ENCODE results near the gene NAT9. TPM values are rescaled to one million over a fixed set of nuclear protein-coding genes. Genes with fewer than 3 reads are reported as not detected.

NAT9 gene
- total RNA-seq, 3 donors from 2014 or later = 35.8 to 40.6 (median 39.8) TPM

DNA sequence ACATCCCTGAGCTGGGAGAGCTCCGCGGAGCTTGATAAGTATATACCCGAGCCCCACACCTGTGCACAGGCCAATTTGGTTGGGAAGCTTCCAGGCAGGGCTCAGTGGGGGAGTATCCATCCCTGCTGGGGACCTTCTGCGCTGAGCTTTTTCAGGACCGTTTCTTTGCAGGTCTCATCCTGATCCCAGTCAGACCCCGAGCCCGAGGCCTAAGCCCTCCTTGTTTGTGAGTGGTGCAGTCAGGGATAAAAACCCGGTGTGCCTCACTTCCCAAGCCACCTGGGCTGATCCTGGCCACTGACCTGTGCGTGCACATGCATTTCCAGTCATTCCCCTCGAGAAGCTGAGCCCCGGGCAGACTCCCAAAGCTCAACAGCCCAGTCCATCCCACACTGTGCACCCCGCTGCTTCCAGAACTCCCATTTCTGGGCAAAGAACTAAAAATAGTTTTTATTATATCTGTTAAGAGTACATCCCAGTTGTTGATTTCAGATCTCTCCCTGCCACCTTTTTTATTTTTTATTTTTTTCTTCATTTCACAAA is 27.3 kb upstream of the NAT9 start:
- Histone ChIP-seq H3K4me1 (ENCODE audit: low read depth) (no peaks in the 10 kb centered on the region), H3K9me3 (no peaks in the 10 kb centered on the region), H3K36me3 (ENCODE audit: low read depth) (no peaks in the 10 kb centered on the region), H3K4me3 (no peak overlapping the region)
- intact Hi-C loops (cut with DNase I, micrococcal nuclease) = no loop called here
- TF ChIP-seq CTCF (IDR thresholded peaks at IDR 0.05) = no peak
- ATAC-seq (no peak), DNase-seq (no peak)

- Histone ChIP-seq H3K36me3 (ENCODE audit: low read depth) (no peaks in the 10 kb centered on the region), H3K4me3 (no peak overlapping the region), H3K9me3 (no peaks in the 10 kb centered on the region), H3K4me1 (ENCODE audit: low read depth) (no peaks in the 10 kb centered on the region)
- DNase-seq = no peak
- intact Hi-C loops (cut with DNase I, micrococcal nuclease) = no loop called here
- no peak for TF ChIP-seq CTCF (IDR thresholded peaks at IDR 0.05)
- no peak for ATAC-seq
Observed at GRCh38 chr17:74801896-74802295, 25.8 kb upstream of the NAT9 start.

- Histone ChIP-seq H3K9me3 (no peaks in the 10 kb centered on the region), H3K36me3 (ENCODE audit: low read depth) (no peaks in the 10 kb centered on the region), H3K4me3 (no peak overlapping the region), H3K4me1 (ENCODE audit: low read depth) (no peaks in the 10 kb centered on the region)
- TF ChIP-seq CTCF (IDR thresholded peaks at IDR 0.05) = no peak
- DNase-seq (no peak), ATAC-seq (no peak)
- intact Hi-C loops (cut with DNase I, micrococcal nuclease) = no loop called here
Observed at GRCh38 chr17:74800531-74800930, 24.4 kb upstream of the NAT9 start.

GRCh38 chr17:74799097-74799496 is 23.0 kb upstream of the NAT9 start:
- no peak for DNase-seq
- no peak for TF ChIP-seq CTCF (IDR thresholded peaks at IDR 0.05)
- ATAC-seq = no peak
- no peaks in the 10 kb centered on the region for H3K9me3 ChIP-seq
- no peaks in the 10 kb centered on the region for H3K36me3 ChIP-seq (ENCODE audit: low read depth)
- H3K4me1 ChIP-seq (ENCODE audit: low read depth) = no peaks in the 10 kb centered on the region
- no peak overlapping the region for H3K4me3 ChIP-seq
- intact Hi-C loops (cut with DNase I, micrococcal nuclease) = no loop called here

GRCh38 chr17:74798239-74798707 is 22.1 kb upstream of the NAT9 start:
- DNase-seq (no peak), ATAC-seq (no peak)
- Histone ChIP-seq H3K36me3 (ENCODE audit: low read depth) (no peaks in the 10 kb centered on the region), H3K9me3 (no peaks in the 10 kb centered on the region), H3K4me3 (no peak overlapping the region), H3K4me1 (ENCODE audit: low read depth) (no peaks in the 10 kb centered on the region)
- TF ChIP-seq CTCF (IDR thresholded peaks at IDR 0.05) = no peak
- intact Hi-C loops (cut with DNase I, micrococcal nuclease) = no loop called here

DNA sequence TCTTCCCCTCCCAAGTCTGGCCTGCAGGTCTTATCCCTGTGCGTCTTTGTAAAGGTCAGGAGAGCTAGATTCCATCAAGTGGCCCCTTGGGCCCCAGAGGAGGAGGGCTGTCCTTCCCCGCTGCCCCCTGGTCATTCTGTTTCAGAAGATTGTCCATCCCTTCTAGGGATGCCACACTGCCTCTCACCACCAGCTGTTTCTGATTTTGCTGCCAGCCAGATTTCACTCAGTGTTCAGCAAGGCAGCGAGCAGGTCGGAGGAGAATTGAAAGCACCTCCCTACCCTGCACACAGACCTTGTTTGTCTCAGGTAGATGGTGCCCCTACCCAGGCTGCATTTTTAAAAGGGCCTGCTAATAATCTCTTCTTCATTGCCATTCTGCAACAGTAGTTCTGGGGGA is 21.7 kb upstream of the NAT9 start:
- intact Hi-C loops (cut with DNase I, micrococcal nuclease) = no loop called here
- no peak overlapping the region for H3K4me3 ChIP-seq
- H3K9me3 ChIP-seq = no peaks in the 10 kb centered on the region
- H3K36me3 ChIP-seq (ENCODE audit: low read depth) = no peaks in the 10 kb centered on the region
- no peaks in the 10 kb centered on the region for H3K4me1 ChIP-seq (ENCODE audit: low read depth)
- ATAC-seq (no peak), DNase-seq (no peak)
- TF ChIP-seq CTCF (IDR thresholded peaks at IDR 0.05) = no peak

Data from mucosa of descending colon (tissue), 3 donors.